SU-DHL-6 (cell line): ENCODE measurements around the gene SUPT3H.

ENCODE experiments used
- H2AFZ ChIP-seq: fragments of 200-600 bp; sonication (generic); 2 replicates; pipeline ENCODE4 v1.6.1; 2014; ENCODE audit warnings: low read depth, mild to moderate bottlenecking, moderate library complexity, mixed read lengths, antibody characterized with exemption, low read length; ENCODE audit not compliant: severe bottlenecking
- H3F3A ChIP-seq: fragments of 200-600 bp; shearing (Covaris generic); 2 replicates; pipeline ENCODE4 v1.6.0; 2016; ENCODE audit warnings: antibody characterized with exemption, mild to moderate bottlenecking; ENCODE audit not compliant: insufficient read depth
- H3K27ac ChIP-seq: fragments of 200-600 bp; sonication (generic); 2 replicates; pipeline ENCODE4 v1.5.1; 2016; ENCODE audit warnings: low read depth, mild to moderate bottlenecking, low read length, moderate library complexity, mixed read lengths
- H3K27me3 ChIP-seq: fragments of 200-600 bp; sonication (generic), shearing (Covaris generic); 2 replicates; pipeline ENCODE4 v1.6.0; 2014; ENCODE audit warnings: mild to moderate bottlenecking, low read length
- H3K36me3 ChIP-seq: fragments of 200-600 bp; sonication (generic); 2 replicates; pipeline ENCODE4 v1.6.1; 2014; ENCODE audit warnings: mild to moderate bottlenecking, low read length, mixed read lengths
- H3K4me2 ChIP-seq: fragments of 300-600, 200-600 bp; shearing (Covaris generic), sonication (generic); 2 replicates; pipeline ENCODE4 v1.6.0; 2014; ENCODE audit warnings: low read length, low read depth, mild to moderate bottlenecking; ENCODE audit not compliant: poor library complexity, severe bottlenecking
- H3K4me3 ChIP-seq: fragments of 200-600 bp; sonication (generic); 2 replicates; pipeline ENCODE4 v1.5.1; 2014; ENCODE audit warnings: antibody characterized with exemption, low read length, mild to moderate bottlenecking, mixed read lengths; ENCODE audit not compliant: insufficient read depth, poor library complexity, severe bottlenecking
- H3K79me2 ChIP-seq: fragments of 200-600 bp; sonication (generic); 2 replicates; pipeline ENCODE4 v1.6.1; 2014; ENCODE audit warnings: mild to moderate bottlenecking, low read length, moderate library complexity; ENCODE audit not compliant: insufficient read depth
- H3K9ac ChIP-seq: fragments of 200-600 bp; sonication (generic); 2 replicates; pipeline ENCODE4 v1.7.0; 2014; ENCODE audit warnings: mild to moderate bottlenecking, low read length
- H3K9me2 ChIP-seq: fragments of 200-600 bp; sonication (generic); replicated peaks from 2 replicates; pipeline ENCODE4 v1.6.1; 2014; ENCODE audit warnings: low read length; ENCODE audit not compliant: insufficient read depth
- H3K9me3 ChIP-seq: fragments of 200-600 bp; sonication (generic); 2 replicates; pipeline ENCODE4 v1.6.1; 2014; ENCODE audit warnings: low read length, mixed read lengths; ENCODE audit not compliant: insufficient read depth
- H4K20me1 ChIP-seq: fragments of 200-600 bp; sonication (generic); 2 replicates; pipeline ENCODE4 v1.6.1; 2014; ENCODE audit warnings: low read depth, mild to moderate bottlenecking, antibody characterized with exemption, low read length, moderate library complexity, mixed read lengths
- CTCF ChIP-seq: fragments of 200-600 bp; sonication (generic); IDR thresholded peaks from one replicate; pipeline ENCODE4 v1.5.1; 2017; ENCODE audit warnings: antibody characterized with exemption, mild to moderate bottlenecking, low read length, moderate library complexity; ENCODE audit not compliant: insufficient read depth, poor library complexity, severe bottlenecking
- EZH2phosphoT487 ChIP-seq: fragments of 200-600 bp; sonication (generic), shearing (Covaris generic); conservative IDR thresholded peaks from 2 replicates; pipeline ENCODE4 v1.6.1; 2018; ENCODE audit warnings: mild to moderate bottlenecking, antibody characterized with exemption, low read length, moderate library complexity, mixed read lengths

Gene SUPT3H

GRCh38 chr6:45104429-45104828, 273.3 kb downstream of the SUPT3H start:
- Histone ChIP-seq H3K27ac (no peak overlapping the region), H3K9me3 (no peaks in the 10 kb centered on the region)
- TF ChIP-seq CTCF (no peak), EZH2phosphoT487 (no peak)

GRCh38 chr6:45098256-45098655, 279.5 kb downstream of the SUPT3H start:
- Histone ChIP-seq H3K4me2 (no peak overlapping the region), H3K9ac (no peak overlapping the region), H2AFZ (no peak overlapping the region), H3K27ac (no peak overlapping the region), H3K9me3 (no peaks in the 10 kb centered on the region), H3K27me3 (no peaks in the 10 kb centered on the region), H3K36me3 (no peaks in the 10 kb centered on the region), H3K79me2 (no peaks in the 10 kb centered on the region), H3F3A (no peaks in the 10 kb centered on the region), H3K4me3 (no peak overlapping the region), H3K9me2 (no peaks in the 10 kb centered on the region), H4K20me1 (no peaks in the 10 kb centered on the region)
- TF ChIP-seq CTCF = no peak
- no peak for TF ChIP-seq EZH2phosphoT487

More at GRCh38 chr6:45104429-45104828, 273.3 kb downstream of the SUPT3H start:
- Histone ChIP-seq H4K20me1 (no peaks in the 10 kb centered on the region), H3K79me2 (no peaks in the 10 kb centered on the region), H3K27me3 (no peaks in the 10 kb centered on the region), H3K36me3 (no peaks in the 10 kb centered on the region), H3K4me3 (no peak overlapping the region), H3K9me2 (no peaks in the 10 kb centered on the region), H2AFZ (no peak overlapping the region), H3F3A (no peaks in the 10 kb centered on the region), H3K9ac (no peak overlapping the region), H3K4me2 (no peak overlapping the region)

GRCh38 chr6:45094831-45095230, 282.9 kb downstream of the SUPT3H start:
- Histone ChIP-seq H3K9ac (no peak overlapping the region), H3K36me3 (no peaks in the 10 kb centered on the region), H3K27me3 (no peaks in the 10 kb centered on the region), H4K20me1 (peaks cover 4% of the 10 kb centered on the region; the same call in 1 of the 2 replicates), H3K4me3 (no peak overlapping the region), H3K9me2 (no peaks in the 10 kb centered on the region), H3F3A (no peaks in the 10 kb centered on the region), H3K4me2 (no peak overlapping the region), H3K79me2 (no peaks in the 10 kb centered on the region), H2AFZ (no peak overlapping the region), H3K27ac (no peak overlapping the region), H3K9me3 (no peaks in the 10 kb centered on the region)
- TF ChIP-seq EZH2phosphoT487 (no peak), CTCF (no peak)

GRCh38 chr6:45092135-45092534, 285.6 kb downstream of the SUPT3H start:
- TF ChIP-seq CTCF = no peak
- no peak for TF ChIP-seq EZH2phosphoT487

More at GRCh38 chr6:45092135-45092534, 285.6 kb downstream of the SUPT3H start:
- Histone ChIP-seq H3K9ac (no peak overlapping the region), H4K20me1 (peaks cover 4% of the 10 kb centered on the region; the same call in 1 of the 2 replicates), H3K4me3 (no peak overlapping the region), H3K27ac (no peak overlapping the region), H3K27me3 (no peaks in the 10 kb centered on the region), H3K9me2 (no peaks in the 10 kb centered on the region), H2AFZ (no peak overlapping the region), H3K36me3 (no peaks in the 10 kb centered on the region), H3F3A (no peaks in the 10 kb centered on the region), H3K9me3 (no peaks in the 10 kb centered on the region), H3K4me2 (no peak overlapping the region), H3K79me2 (no peaks in the 10 kb centered on the region)
